Suprapubic skin (tissue), 4 donors: ENCODE results near the gene CPB1. TPM values are rescaled to one million over a fixed set of nuclear protein-coding genes. Genes with fewer than 3 reads are reported as not detected.

Experiments
- DNase-seq, 2 donors: peaks; one replicate each; pipeline ENCODE4 v3.0.0-alpha.2; 2019; ENCODE audit warnings: low spot score in 2 of 2
- H3K27ac ChIP-seq: fragments of 200-600 bp; sonication (generic); one replicate; pipeline ENCODE4 v1.5.1; 2019
- H3K27me3 ChIP-seq: fragments of 200-600 bp; sonication (generic); one replicate; pipeline ENCODE4 v1.5.1; 2019
- H3K36me3 ChIP-seq: fragments of 200-600 bp; sonication (generic); one replicate; pipeline ENCODE4 v1.5.1; 2019
- H3K4me1 ChIP-seq: fragments of 200-600 bp; sonication (generic); one replicate; pipeline ENCODE4 v1.5.1; 2019
- H3K4me3 ChIP-seq: fragments of 200-600 bp; sonication (generic); one replicate; pipeline ENCODE4 v1.5.1; 2019; ENCODE audit warnings: mild to moderate bottlenecking
- H3K9me3 ChIP-seq: fragments of 200-600 bp; sonication (generic); one replicate; pipeline ENCODE4 v1.5.1; 2019
- CTCF ChIP-seq, 2 donors: fragments of 200-600 bp in 1 of 2; fragments of 450-650 bp in 1 of 2; sonication (generic) in 1 of 2; IDR thresholded peaks; one replicate each; pipeline ENCODE4 v1.5.1; 2016 to 2019; ENCODE audit warnings: antibody characterized with exemption in 2 of 2, mild to moderate bottlenecking in 1 of 2, moderate library complexity in 1 of 2
- EP300 ChIP-seq: sonication (generic); formaldehyde crosslinking; IDR thresholded peaks from one replicate; pipeline ENCODE4 v1.6.1; 2017; ENCODE audit warnings: antibody characterized with exemption
- POLR2A ChIP-seq, 2 donors: fragments of 450-650 bp; IDR thresholded peaks; one replicate each; pipeline ENCODE4 v1.6.1; 2017; ENCODE audit warnings: antibody characterized with exemption in 2 of 2, mild to moderate bottlenecking in 2 of 2, moderate library complexity in 2 of 2
- POLR2AphosphoS5 ChIP-seq, 3 donors: sonication (generic); formaldehyde crosslinking; IDR thresholded peaks; one replicate each; pipeline ENCODE4 v1.6.1; 2017; ENCODE audit warnings: antibody characterized with exemption in 3 of 3
- WGBS: methylation state at CpG from one replicate; pipeline ENCODE4 v1.1.5; 2018; 5-methylcytosine and 5-hydroxymethylcytosine counted together
- total RNA-seq, 4 donors: library from RNA; depleted of rRNA; stranded (reverse); fragments of >200 nt; gene quantifications; one replicate each; pipeline ENCODE4 v1.1.0, GENCODE V29; 2016

CPB1 gene
- total RNA-seq, 4 donors from 2014 or later, result not detected

- Histone ChIP-seq H3K4me3 (no peak overlapping the region), H3K36me3 (no peaks in the 10 kb centered on the region), H3K4me1 (no peaks in the 10 kb centered on the region), H3K27me3 (no peaks in the 10 kb centered on the region), H3K27ac (no peak overlapping the region), H3K9me3 (no peaks in the 10 kb centered on the region)
- DNase-seq, result no peak
- no peak for TF ChIP-seq CTCF (IDR thresholded peaks at IDR 0.05)
- TF ChIP-seq EP300, result no peak
- no peak for TF ChIP-seq POLR2AphosphoS5 (IDR thresholded peaks at IDR 0.05)
- no peak for TF ChIP-seq POLR2A (IDR thresholded peaks at IDR 0.05)
- WGBS, result 43% methylated on average over 3 of the region's 3 CpGs
Measured at GRCh38 chr3:148816981-148817525, 10.6 kb upstream of the CPB1 start.

GRCh38 chr3:148820361-148821245, 7.0 kb upstream of the CPB1 start:
- Histone ChIP-seq H3K4me3 (no peak overlapping the region), H3K36me3 (no peaks in the 10 kb centered on the region), H3K4me1 (no peaks in the 10 kb centered on the region), H3K27ac (no peak overlapping the region), H3K27me3 (no peaks in the 10 kb centered on the region), H3K9me3 (no peaks in the 10 kb centered on the region)
- 75% methylated on average over 7 of the region's 7 CpGs for WGBS
- TF ChIP-seq CTCF (IDR thresholded peaks at IDR 0.05) (no peak), EP300 (no peak), POLR2A (IDR thresholded peaks at IDR 0.05) (no peak), POLR2AphosphoS5 (IDR thresholded peaks at IDR 0.05) (no peak)
- no peak for DNase-seq

GRCh38 chr3:148823026-148823425, 4.6 kb upstream of the CPB1 start:
- H3K36me3 ChIP-seq, result no peaks in the 10 kb centered on the region
- H3K27ac ChIP-seq, result no peak overlapping the region
- no peak overlapping the region for H3K4me3 ChIP-seq
- 67% methylated on average over 1 of the region's 1 CpG for WGBS
- no peaks in the 10 kb centered on the region for H3K27me3 ChIP-seq
- DNase-seq, result no peak
- no peak for TF ChIP-seq POLR2AphosphoS5 (IDR thresholded peaks at IDR 0.05)
- no peak for TF ChIP-seq CTCF (IDR thresholded peaks at IDR 0.05)
- no peak for TF ChIP-seq EP300
- TF ChIP-seq POLR2A (IDR thresholded peaks at IDR 0.05), result no peak
- H3K4me1 ChIP-seq, result no peaks in the 10 kb centered on the region
- no peaks in the 10 kb centered on the region for H3K9me3 ChIP-seq

- no peaks in the 10 kb centered on the region for H3K9me3 ChIP-seq
- TF ChIP-seq POLR2AphosphoS5 (IDR thresholded peaks at IDR 0.05) (no peak), CTCF (IDR thresholded peaks at IDR 0.05) (no peak), EP300 (no peak), POLR2A (IDR thresholded peaks at IDR 0.05) (no peak)
- WGBS, result 84% methylated on average over 3 of the region's 3 CpGs
- no peaks in the 10 kb centered on the region for H3K36me3 ChIP-seq
- no peak for DNase-seq
- H3K4me1 ChIP-seq, result no peaks in the 10 kb centered on the region
- no peak overlapping the region for H3K4me3 ChIP-seq
- no peaks in the 10 kb centered on the region for H3K27me3 ChIP-seq
- H3K27ac ChIP-seq, result no peak overlapping the region
Measured at GRCh38 chr3:148825476-148825875, 2.1 kb upstream of the CPB1 start.

GRCh38 chr3:148828136-148828690, 602 bp downstream of the CPB1 start:
- H3K4me3 ChIP-seq, result no peak overlapping the region
- H3K27me3 ChIP-seq, result no peaks in the 10 kb centered on the region
- no peaks in the 10 kb centered on the region for H3K36me3 ChIP-seq
- DNase-seq, result no peak
- H3K27ac ChIP-seq, result no peak overlapping the region
- TF ChIP-seq POLR2A (IDR thresholded peaks at IDR 0.05) (no peak), EP300 (no peak), POLR2AphosphoS5 (IDR thresholded peaks at IDR 0.05) (no peak), CTCF (IDR thresholded peaks at IDR 0.05) (no peak)
- H3K9me3 ChIP-seq, result no peaks in the 10 kb centered on the region
- H3K4me1 ChIP-seq, result no peaks in the 10 kb centered on the region
- WGBS, result 77% methylated on average over 4 of the region's 4 CpGs
